COLO829 (cell line): ENCODE results near the gene CHRNE.
"Not testable (repeated sequence)": the region's sequence is repeated elsewhere in the genome, so short reads cannot be mapped to it uniquely, and the experiment has no call there.

Experiments
- DNase-seq: peaks from one replicate; pipeline ENCODE4 v3.0.0; 2012; ENCODE audit warnings: low spot score

The CHRNE gene

DNA sequence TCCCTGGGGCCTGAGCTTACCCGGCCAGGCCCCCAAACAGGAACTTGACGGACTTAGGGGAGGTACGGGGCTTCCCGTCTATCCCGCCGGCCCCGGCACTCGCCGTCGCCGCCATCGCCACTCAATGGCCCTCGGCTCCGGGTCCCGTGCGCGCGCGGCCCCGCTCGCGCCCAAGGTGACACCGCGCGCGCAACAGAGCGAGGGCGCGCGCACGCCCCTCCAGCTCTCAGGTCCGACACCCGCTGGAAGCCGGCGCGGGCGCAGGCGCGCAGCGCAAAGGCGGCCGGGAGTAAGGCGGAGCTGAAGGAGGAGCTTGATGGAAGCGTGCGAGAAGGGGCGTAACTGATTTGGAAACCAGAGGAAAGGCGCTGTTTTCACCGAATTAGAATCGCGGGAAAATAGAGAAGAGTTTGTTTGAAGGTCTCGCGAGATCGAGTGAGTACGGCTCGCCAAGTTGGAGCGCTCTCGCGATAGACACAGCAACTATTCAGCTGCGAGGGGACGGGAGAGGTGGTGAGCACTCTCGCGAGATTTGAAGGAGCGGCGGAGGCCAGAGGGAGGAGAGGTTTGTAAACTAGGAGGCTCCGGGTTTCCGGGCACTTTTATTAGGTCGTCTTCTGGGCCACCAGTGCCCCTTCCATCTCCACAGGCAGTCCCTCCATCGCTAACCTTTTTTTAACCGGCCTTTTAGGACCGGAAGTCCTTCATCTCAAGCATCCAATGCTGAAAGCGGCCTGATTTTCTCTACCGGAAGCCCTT is 37.1 kb upstream of the CHRNE start, which contains the start of the genes RNF167 and SLC25A11:
Gene RNF167, plus strand, starts transcription at position 473 of the 759 bp plus-strand sequence. CDS start 642 bp downstream, outside the sequence.
Gene SLC25A11, minus strand, starts transcription at position 251 of the 759 bp plus-strand sequence. Its CDS starts 136 bp downstream, at position 115.
- peak; percentile 100 for DNase-seq

DNA sequence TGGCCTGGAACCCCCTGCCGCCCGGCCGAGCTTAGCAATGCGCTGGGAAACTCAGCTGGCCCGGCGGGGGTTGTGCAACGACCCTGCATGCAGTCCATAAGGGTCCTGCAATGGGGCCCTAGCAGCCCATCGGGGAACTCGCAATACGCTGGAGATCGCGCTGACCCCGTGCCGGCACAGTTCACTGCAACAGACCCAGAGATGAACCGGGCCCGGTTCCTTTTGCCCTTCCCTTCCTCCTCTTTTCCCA is 36.6 kb upstream of the CHRNE start:
- DNase-seq: no peak

DNA sequence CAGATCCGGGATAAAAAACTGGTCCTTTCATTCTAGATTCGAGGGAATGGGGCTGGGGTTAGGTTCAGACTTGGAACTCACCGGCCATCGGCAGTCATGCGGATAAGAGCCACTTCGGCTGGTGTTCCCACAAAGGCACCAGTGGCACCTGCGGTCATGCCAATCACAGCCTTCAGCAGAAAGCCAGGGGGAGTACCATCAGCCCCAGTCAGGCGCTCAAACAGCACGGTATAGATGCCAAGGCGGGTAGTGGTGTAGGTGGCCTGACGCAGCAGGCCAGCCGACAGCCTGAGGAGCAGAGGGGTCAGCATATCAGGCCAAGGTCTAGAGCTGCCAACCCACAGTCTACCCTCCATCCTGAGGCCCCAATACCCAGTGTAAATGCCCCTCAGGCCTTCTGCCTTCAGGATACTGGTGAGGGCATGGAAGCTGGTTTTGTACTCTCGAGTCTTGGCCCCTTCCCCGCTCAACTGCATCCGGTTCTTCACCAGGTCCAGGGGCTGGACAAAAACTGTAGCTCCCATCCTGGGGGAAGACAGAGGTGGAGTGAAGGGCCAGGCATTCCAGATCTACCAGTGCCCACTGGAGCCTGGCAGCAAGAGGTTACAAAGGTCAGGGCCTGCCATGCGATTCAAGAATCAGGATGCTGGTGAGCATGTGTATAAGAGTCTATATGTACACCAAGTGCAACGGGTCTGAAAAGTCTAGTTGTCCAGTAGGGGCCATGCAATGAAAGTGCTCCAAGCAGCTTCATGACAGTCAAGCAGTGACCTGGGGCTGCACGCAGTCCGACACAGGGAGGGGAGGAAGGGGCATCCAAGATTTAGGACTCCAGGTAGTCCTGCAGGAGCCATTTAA is 36.0 kb upstream of the CHRNE start:
- no peak for DNase-seq

DNA sequence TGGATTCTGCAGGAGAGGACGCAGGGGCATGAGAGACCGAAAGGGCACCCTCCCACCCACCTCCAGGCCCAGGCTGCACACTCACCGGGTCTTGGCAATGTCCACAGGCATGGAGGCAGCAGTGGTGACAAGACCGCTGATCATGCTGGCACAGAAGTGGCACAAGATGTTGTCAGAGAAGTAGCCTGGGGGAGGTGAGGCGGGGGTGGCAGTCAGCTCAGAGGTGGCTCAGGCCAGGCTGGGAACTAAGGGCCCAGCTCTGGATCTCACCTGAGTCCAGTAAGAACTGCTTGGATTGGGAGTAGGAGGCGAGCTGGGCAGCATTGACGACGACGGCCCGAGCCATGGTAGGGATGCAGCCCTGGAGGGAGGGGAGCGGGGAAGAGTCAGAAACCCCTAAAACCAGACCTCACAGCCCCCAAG is 35.2 kb upstream of the CHRNE start:
- no peak for DNase-seq

DNA sequence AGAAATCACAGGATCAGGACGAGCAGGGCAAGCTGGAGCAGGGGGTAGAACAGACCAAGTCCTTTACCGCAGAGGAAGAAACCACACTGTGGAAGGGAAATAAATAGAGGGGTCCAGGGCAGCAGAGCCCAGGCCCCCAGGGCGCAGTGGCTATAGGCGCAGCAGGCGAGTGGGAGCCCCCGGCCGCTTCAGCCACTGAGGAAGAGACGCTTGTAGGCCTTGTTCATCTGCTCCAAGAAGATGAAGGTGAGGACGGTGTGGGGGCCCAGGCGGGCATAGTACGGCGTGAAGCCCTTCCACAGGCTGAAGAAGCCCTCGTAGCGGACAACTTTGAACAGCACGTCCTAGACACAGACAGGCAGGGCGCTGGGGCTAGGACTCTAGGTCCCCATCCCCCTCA is 34.7 kb upstream of the CHRNE start:
- DNase-seq: no peak

DNA sequence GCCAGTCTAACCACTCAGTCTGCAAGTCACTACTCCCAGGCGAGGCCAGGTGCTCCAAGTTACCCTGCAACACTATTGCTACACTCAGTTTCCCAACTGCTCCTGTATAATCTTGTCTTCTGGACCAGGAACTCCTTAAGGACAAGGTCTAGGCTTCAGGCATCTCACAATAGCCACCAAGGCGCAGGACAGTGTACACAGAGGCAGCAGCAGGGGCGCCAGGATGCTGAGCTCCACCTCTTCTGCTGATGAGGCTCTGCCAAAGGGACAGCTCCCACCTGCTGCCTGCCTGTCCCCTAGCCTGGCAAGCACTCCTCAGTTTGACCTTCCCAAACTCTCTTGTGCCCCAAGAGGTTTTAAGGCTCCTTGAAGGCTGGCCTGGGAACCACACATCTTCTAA is 33.5 kb upstream of the CHRNE start:
- DNase-seq: no peak

DNA sequence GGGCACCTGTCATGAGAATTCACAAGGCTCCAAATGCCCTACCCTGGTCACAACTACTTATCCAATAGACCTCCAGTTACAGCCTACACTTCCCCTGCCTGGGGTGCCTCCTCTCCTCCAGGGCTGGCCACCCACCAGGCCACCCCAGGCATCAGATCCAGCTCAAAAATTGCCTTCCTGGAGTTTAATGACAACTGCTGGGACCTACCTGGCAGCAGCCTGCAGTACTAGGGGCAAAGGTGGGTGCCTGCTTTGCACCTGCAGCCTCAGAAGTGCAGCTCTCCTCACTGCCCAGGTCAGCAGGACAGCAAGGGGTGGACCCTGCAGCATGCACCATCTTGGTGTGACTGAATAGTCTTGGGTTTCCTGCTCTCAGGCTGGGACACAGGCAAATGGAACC is 32.8 kb upstream of the CHRNE start:
- DNase-seq: no peak

DNA sequence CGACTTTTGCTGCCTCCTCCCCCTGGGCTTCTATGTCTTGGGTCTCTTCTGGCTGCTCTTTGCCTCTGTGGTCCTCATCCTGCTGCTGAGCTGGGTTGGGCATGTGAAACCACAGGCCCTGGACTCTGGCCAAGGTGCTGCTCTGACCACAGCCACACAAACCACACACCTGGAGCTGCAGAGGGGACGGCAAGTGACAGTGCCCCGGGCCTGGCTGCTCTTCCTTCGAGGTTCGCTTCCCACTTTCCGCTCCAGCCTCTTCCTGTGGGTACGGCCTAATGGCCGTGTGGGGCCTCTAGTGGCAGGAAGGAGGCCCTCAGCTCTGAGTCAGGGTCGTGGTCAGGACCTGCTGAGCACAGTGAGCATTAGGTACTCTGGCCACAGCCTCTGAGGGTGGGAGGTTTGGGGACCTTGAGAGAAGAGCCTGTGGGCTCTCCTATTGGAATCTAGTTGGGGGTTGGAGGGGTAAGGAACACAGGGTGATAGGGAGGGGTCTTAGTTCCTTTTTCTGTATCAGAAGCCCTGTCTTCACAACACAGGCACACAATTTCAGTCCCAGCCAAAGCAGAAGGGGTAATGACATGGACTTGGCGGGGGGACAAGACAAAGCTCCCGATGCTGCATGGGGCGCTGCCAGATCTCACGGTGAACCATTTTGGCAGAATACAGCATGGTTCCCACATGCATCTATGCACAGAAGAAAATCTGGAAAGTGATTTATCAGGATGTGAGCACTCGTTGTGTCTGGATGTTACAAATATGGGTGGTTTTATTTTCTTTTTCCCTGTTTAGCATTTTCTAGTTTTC is 31.5 kb upstream of the CHRNE start:
- DNase-seq: no peak

DNA sequence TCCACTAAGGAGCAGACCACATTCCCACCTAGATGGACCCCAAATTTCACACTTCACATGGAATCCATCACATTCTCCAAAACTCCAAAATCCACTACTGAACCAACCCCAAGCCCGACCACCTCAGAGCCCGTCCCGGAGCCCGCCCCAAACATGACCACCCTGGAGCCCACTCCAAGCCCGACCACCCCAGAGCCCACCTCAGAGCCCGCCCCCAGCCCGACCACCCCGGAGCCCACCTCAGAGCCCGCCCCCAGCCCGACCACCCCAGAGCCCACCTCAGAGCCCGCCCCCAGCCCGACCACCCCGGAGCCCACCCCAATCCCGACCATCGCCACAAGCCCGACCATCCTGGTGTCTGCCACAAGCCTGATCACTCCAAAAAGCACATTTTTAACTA is 30.7 kb upstream of the CHRNE start:
- no peak for DNase-seq

DNA sequence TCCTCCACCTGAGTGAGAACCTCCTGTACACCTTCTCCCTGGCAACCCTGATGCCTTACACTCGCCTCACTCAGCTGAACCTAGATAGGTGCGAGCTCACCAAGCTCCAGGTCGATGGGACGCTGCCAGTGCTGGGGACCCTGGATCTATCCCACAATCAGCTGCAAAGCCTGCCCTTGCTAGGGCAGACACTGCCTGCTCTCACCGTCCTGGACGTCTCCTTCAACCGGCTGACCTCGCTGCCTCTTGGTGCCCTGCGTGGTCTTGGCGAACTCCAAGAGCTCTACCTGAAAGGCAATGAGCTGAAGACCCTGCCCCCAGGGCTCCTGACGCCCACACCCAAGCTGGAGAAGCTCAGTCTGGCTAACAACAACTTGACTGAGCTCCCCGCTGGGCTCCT is 29.9 kb upstream of the CHRNE start:
- DNase-seq: no peak

DNA sequence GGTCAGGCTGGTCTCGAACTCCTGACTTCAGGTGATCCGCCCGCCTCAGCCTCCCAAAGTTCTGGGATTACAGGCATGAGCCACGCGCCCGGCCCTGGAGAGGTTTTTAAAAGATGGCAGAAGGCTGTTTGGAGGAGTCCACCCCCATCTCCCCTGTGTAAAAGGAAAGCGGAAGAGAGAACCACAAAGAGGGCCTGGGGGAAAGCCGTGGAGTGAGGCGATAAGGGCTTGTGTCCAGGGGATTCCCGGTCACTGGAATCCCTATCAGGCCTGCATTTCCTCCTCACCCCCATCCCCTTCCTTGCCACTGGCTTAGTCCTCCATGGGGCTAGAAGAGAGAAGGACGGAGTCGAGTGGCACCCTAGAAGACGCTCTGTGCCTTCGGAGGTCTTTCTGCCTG is 29.1 kb upstream of the CHRNE start, which contains the start of gene GP1BA:
Gene GP1BA, plus strand, starts transcription at position 315 of the 400 bp plus-strand sequence. CDS start 328 bp downstream, outside the sequence.
- no peak for DNase-seq

DNA sequence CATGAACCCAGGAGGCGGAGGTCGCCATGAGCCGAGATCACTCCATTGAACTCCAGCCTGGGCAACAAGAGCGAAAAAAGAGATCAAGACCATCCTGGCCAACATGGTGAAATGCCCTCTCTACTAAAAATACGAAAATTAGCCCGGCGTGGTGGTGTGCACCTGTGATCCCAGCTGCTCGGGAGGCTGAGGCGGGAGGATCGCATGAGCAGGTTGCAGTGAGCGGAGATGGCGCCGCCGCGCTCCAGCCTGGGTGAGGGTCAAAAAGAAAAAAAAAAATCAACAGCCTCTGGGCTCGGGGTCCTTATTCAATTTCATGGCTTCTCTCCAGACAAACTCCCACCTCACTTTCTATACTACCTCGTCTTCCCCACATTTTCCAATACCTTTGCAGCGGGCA is 26.0 kb upstream of the CHRNE start:
- DNase-seq: no peak

DNA sequence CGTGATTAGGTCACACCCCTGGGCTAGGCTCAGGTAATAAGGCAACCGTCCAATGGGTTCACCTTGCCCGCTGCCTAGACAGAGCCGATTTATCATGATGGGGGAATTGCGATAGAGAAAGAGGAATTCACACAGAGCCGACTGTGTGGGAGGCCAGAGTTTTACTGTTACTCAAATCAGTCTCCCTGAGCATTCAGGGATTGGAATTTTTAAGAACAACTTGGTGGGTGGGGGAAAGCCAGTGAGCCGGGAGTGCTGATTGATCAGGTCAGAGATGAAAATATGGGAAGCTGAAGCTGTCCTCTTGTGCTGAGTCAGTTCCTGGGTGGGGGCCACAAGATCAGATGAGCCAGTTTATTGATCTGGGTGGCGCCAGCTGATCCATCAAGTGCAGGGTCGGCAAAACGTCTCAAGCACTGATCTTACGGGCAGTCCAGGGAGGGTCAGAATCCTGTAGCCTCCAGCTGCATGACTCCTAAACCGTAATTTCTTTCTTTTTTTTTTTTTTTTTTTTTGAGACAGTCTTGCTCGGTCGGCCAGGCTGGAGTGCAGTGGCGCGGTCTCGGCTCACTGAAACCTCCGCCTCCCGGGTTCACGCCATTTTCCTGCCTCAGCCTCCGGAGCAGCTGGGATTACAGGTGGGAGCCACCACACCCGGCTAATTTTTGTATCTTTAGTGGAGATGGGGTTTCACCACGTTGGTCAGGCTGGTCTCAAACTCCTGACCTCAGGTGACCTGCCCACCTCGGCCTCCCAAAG is 23.9 kb upstream of the CHRNE start:
- not testable (repeated sequence) for DNase-seq

DNA sequence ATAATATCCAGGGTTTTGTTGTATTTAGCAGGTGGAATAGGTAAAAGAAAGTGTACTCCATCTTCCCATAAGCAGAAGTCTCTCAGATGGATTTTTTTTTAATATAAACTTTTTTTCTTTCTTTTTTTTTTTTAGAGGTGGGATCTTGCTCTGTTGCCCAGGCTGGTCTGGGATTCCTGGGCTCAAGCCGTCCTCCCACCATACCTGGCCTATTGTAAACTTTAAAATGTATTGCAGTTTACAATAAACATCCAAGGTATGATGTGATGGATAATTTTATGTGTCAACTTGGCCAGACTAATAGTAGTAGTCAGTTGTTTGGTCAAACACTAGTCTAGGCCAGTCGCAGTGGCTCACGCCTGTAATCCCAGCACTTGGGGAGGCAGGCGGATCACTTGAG is 18.4 kb upstream of the CHRNE start:
- DNase-seq: no peak

DNA sequence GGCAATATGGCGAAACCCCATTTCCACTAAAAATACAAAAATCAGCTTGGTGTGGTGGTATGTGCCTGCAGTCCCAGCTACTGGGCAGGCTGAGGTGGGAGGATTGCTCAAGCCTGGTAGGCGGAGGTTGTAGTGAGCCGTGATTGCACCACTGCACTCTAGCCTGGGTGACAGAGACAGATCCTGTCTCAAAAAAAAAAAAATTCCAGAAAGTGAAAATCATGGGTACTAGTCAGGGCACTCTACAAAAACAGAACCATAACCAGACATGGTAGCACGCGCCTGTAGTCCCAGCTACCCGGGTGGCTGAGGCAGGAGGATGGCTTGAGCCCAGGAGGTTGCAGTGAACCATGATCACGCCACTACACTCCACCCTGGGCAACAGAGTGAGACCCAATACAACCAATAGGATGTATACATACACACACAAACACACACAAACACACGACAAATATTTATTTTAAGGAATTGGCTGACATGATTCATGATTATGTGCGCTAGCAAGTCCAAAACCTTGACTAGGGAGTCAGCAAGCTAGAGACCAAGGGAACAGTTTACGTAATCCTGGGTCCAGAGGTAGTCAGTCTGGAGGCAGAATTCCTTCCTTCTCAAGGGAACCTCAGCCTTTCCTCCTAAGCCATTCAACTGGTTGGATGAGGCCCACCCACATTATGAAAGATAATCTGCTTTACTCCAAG is 17.6 kb upstream of the CHRNE start:
- no peak for DNase-seq

DNA sequence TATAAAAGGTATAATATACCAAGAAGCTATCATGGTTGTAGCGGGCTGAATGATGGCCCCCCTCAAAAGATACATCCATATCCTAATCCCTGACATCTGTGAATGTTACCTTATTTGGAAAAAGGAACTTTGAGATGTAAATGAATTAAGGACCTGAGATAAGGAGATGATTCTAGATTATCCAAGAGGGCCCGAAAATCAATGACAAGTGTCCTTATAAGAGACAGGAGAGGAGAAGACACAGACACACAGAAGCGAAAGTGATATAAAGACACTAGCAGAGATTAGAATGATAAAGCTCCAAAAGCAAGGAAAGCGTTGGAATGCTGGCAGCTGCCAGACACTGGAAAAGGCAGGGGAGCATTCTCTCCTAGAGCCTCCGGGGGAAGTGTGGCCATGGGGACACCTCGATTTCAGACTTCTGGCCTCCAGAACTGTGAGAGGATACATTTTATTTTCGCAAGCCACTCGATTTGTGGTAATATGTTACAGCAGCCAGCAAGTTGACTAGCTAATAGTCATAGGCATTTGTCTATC is 16.7 kb upstream of the CHRNE start:
- no peak for DNase-seq

DNA sequence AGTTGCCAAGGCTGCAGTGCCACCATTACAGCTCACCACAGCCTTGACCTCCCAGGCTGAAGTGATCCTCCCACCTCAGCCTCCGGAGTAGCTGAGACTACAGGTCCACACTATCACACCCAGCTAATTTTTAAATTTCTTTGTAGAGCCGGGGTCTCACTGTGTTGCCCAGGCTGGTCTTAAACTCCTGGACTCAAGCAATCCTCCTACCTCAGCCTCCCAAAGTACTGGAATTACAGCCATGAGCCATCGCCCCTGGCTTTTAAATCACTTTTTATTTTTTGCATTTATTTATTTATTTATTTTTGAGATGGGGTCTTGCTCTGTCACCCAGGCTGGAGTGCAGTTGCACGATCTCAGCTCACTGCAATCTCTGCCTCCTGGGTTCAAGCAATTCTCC is 11.7 kb upstream of the CHRNE start:
- DNase-seq: not testable (repeated sequence)

DNA sequence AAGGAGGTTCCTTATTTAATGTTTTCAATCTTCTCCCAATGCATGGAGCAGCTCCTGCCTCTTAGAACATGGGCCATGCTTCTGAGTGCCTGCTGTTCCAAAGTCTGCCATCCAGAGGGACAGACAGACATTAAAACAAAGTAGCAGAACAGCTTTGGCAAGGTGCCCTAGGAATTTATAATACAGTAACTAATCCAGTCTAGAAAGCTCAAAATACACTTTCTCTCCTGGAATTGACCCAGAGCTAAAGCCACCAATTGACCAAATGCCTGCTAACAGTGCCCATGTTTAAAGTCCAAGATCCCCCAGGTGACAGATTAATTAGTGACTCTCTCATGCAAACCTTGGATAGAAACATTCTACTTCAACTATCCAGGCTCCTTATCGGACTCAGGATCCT is 11.1 kb upstream of the CHRNE start:
- no peak for DNase-seq

DNA sequence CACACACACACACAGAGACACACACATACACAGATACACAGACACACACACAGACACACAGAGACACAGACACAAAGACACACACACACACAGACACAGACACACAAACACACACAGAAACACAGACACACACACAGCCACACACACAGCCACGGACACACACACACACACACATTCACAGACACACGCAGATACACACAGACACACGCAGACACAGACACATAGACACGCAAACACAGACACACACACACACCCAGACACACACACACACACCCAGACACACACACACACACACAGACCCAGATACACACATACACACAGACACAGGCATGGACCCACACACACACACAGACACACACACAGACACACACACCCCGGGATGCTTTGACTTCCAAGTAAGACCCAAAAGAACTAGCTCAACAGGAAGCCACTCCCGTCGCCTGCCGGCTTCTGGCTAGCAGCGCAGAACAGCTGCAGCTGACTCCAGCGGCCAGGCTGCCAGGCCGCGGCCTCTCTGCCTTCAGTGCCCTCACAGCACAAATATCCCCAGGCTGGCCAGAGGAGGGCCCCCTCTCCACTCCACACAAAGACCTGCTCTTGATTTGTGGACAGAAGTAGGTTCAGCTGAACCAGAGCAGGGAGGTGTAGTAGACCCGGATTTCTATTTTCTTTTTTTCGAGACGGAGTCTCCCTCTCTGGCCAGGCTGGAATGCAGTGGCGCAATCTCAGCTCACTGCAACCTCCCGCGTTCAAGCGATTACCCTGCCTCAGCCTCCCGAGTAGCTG is 6.0 kb upstream of the CHRNE start:
- DNase-seq: peak; percentile 84

DNA sequence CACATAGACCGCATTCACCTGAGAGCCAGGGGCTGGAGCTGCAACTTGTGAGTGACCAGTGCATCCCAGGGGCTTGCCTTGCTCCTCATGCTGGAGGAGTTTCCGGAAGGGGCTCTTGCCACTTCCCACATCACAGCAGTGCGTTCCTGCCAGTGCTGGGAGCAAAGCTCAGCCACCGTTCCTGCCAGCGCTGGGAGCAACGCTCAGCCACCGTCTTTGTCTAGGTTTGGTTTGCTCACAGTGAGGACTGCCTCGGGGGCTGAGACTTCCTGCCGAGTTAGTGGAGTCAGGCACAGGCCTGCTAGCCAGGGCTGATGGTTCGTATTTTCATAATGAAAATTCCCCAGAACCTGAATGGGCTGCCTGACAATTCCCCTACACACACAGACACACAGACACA is 5.4 kb upstream of the CHRNE start:
- peak; percentile 18 for DNase-seq
